ENCODE results near the gene TOR2A. TPM values are rescaled to one million over a fixed set of nuclear protein-coding genes. Genes with fewer than 3 reads are reported as not detected.

Gene TOR2A
- total RNA-seq, 1 donor from 2014 or later, result 15.1 TPM

- no peak for DNase-seq
- TF ChIP-seq, protein P1, sequence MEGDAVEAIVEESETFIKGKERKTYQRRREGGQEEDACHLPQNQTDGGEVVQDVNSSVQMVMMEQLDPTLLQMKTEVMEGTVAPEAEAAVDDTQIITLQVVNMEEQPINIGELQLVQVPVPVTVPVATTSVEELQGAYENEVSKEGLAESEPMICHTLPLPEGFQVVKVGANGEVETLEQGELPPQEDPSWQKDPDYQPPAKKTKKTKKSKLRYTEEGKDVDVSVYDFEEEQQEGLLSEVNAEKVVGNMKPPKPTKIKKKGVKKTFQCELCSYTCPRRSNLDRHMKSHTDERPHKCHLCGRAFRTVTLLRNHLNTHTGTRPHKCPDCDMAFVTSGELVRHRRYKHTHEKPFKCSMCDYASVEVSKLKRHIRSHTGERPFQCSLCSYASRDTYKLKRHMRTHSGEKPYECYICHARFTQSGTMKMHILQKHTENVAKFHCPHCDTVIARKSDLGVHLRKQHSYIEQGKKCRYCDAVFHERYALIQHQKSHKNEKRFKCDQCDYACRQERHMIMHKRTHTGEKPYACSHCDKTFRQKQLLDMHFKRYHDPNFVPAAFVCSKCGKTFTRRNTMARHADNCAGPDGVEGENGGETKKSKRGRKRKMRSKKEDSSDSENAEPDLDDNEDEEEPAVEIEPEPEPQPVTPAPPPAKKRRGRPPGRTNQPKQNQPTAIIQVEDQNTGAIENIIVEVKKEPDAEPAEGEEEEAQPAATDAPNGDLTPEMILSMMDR (IDR thresholded peaks at IDR 0.05), result no peak
- H3K4me1 Mint-ChIP-seq, result no peaks in the 10 kb centered on the region
- no peak for ATAC-seq (ENCODE audit: low read depth)
- H3K36me3 Mint-ChIP-seq (ENCODE audit: low read depth), result no peaks in the 10 kb centered on the region
- H3K27ac Mint-ChIP-seq, result no peak overlapping the region
- H3K9me3 Mint-ChIP-seq, result no peaks in the 10 kb centered on the region
- ChIA-PET POLR2A (interaction anchor here (1.4 kb wide), 1 partner anchor 8 kb away, joined by 3 read pairs; no protein-coding TSS in a partner anchor), CTCF (no interaction called here)
- no peak overlapping the region for H3K4me3 Mint-ChIP-seq
- no peaks in the 10 kb centered on the region for H3K27me3 Mint-ChIP-seq
- intact Hi-C loops (cut with micrococcal nuclease), result no loop called here
Observed at GRCh38 chr9:127689329-127690000, 45.6 kb downstream of the TOR2A start.

- no peaks in the 10 kb centered on the region for H3K4me1 Mint-ChIP-seq
- intact Hi-C loops (cut with micrococcal nuclease), result no loop called here
- no peaks in the 10 kb centered on the region for H3K9me3 Mint-ChIP-seq
- no peaks in the 10 kb centered on the region for H3K27me3 Mint-ChIP-seq
- DNase-seq (no peak), ATAC-seq (ENCODE audit: low read depth) (no peak)
- no peak overlapping the region for H3K27ac Mint-ChIP-seq
- ChIA-PET POLR2A (no interaction called here), CTCF (no interaction called here)
- TF ChIP-seq, protein P1 (IDR thresholded peaks at IDR 0.05), result no peak
- no peaks in the 10 kb centered on the region for H3K36me3 Mint-ChIP-seq (ENCODE audit: low read depth)
- H3K4me3 Mint-ChIP-seq, result no peak overlapping the region
Observed at GRCh38 chr9:127686461-127687393, 48.4 kb downstream of the TOR2A start.

- TF ChIP-seq, protein P1 (IDR thresholded peaks at IDR 0.05), result no peak
- no peaks in the 10 kb centered on the region for H3K9me3 Mint-ChIP-seq
- ChIA-PET CTCF (interaction anchor here (0.6 kb wide), 1 partner anchor 430 kb away, joined by 3 read pairs; no protein-coding TSS in a partner anchor), POLR2A (no interaction called here)
- DNase-seq (no peak), ATAC-seq (ENCODE audit: low read depth) (no peak)
- H3K36me3 Mint-ChIP-seq (ENCODE audit: low read depth), result no peaks in the 10 kb centered on the region
- H3K27ac Mint-ChIP-seq, result no peak overlapping the region
- H3K27me3 Mint-ChIP-seq, result peaks cover 9% of the 10 kb centered on the region
- no peak overlapping the region for H3K4me3 Mint-ChIP-seq
- intact Hi-C loops (cut with micrococcal nuclease), result no loop called here
- H3K4me1 Mint-ChIP-seq, result no peaks in the 10 kb centered on the region
Observed at GRCh38 chr9:127684576-127684975, 50.5 kb downstream of the TOR2A start.

DNA sequence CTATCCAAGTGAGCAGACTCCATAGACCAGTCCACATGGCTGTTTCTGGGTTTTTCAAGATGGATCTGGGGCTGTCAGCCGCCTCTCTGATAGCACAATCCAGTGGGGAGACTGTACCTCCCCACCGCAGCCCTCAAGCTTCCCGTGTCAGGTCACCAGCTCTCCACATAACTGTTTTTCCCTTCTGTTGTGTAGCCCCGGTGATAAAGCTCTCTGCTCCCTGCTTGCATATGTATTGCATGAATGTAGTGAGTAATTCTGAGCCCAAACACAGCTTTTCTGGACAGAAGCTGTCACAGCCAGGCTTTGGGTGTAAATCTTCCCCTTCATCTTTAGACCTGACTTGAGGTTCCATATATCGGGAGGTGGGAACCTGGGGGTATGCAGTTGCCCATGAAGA, 51.4 kb downstream of the TOR2A start:
- no peak overlapping the region for H3K27ac Mint-ChIP-seq
- TF ChIP-seq, protein P1 (IDR thresholded peaks at IDR 0.05), result no peak
- H3K27me3 Mint-ChIP-seq, result peaks cover 12% of the 10 kb centered on the region
- H3K9me3 Mint-ChIP-seq, result no peaks in the 10 kb centered on the region
- no peaks in the 10 kb centered on the region for H3K36me3 Mint-ChIP-seq (ENCODE audit: low read depth)
- ChIA-PET CTCF (no interaction called here), POLR2A (interaction anchor here (0.6 kb wide), 1 partner anchor 62 kb away, joined by 5 read pairs; no protein-coding TSS in a partner anchor)
- no peaks in the 10 kb centered on the region for H3K4me1 Mint-ChIP-seq
- DNase-seq (no peak), ATAC-seq (ENCODE audit: low read depth) (no peak)
- intact Hi-C loops (cut with micrococcal nuclease), result no loop called here
- no peak overlapping the region for H3K4me3 Mint-ChIP-seq

All from activated B cell treated with CpG ODN at 0.5 μM for 24 hours (primary cell).